UCSD-AML1 (cell line): Measurements from ENCODE around the gene TAF13.
A peak's percentile ranks its signal among the peaks of the same experiment; 100 is the strongest.
"Not testable (repeated sequence)": the region's sequence is repeated elsewhere in the genome, so short reads cannot be mapped to it uniquely, and the experiment has no call there.

ENCODE experiments used
- DNase-seq: peaks from one replicate; lab custom pipeline; 2025; ENCODE audit not compliant: unreplicated experiment; lab: John Stamatoyannopoulos, UW

The TAF13 gene

DNA sequence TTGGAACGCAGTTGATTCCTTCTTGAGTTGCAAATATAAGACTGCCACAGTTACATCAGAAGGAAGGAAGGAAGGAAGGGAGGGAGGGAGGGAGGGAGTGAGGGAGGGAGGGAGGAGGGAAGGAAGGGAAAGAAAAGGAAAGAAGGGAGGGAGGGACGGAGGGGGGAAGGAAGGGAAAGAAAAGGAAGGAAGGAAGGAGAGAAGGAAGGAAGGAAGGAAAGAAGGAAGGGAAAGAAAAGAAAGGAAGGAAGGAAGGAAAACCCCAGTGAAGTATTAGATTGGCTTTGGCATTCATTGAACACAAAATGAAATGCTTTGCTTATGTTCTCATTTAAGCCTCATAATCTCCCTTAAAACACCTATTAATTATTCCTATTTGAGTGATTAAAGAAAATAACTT, 27.5 kb downstream of the TAF13 start:
- DNase-seq = no peak

DNA sequence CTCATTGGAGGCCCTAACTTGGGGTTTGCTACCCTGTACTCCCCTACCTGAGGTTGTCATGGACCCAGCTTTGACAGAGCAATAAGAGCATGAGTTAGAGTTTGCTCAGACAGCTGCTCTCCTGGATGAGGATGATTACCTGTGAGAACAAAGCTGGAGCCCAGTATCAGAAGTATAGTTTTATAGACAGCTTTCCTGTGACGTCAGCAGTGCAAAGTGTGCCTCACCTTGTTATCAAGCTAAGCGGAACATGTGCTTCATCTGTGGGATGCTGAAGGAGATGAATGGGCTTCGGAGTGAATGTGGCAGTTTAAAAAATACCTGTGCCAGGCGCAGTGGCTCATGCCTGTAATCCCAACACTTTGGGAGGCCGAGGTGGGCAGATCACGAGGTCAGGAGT, 28.5 kb downstream of the TAF13 start:
- no peak for DNase-seq

DNA sequence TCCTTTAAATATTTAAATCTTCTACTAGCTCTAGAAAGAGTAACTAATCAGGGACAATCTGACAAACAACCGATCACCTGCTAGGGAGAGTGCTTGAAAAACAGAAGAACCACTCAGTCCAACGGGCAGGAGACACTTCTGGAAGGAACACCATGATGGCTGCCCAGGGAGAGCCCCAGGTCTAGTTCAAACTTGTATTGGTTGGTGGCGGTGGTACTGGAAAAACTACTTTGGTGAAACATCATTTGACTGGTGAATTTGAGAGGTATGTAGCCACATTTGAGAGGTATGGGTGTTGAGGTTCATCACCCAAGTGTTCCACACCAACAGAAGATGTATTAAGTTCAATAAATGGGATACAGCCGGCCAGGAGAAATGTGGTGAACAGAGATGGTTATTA, 29.1 kb downstream of the TAF13 start:
- DNase-seq = no peak

DNA sequence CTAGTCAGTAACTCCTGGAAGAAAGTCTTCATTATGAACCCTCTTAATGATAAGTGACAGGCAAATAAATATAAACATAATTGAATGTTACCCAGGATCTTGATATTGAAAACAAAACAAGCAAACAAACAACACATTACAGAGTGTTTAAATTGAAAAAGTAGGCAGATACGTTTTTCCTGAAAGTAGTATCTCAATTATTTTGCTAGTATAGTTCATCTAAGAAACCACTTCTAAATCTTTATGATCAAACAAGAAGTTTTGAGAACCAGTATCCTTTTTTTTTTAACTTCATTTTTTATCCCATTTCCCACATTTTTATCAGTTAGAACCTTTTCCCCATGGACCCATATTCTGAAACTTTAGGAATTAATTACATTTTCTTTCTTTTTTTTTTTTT, 30.2 kb downstream of the TAF13 start:
- DNase-seq = no peak

DNA sequence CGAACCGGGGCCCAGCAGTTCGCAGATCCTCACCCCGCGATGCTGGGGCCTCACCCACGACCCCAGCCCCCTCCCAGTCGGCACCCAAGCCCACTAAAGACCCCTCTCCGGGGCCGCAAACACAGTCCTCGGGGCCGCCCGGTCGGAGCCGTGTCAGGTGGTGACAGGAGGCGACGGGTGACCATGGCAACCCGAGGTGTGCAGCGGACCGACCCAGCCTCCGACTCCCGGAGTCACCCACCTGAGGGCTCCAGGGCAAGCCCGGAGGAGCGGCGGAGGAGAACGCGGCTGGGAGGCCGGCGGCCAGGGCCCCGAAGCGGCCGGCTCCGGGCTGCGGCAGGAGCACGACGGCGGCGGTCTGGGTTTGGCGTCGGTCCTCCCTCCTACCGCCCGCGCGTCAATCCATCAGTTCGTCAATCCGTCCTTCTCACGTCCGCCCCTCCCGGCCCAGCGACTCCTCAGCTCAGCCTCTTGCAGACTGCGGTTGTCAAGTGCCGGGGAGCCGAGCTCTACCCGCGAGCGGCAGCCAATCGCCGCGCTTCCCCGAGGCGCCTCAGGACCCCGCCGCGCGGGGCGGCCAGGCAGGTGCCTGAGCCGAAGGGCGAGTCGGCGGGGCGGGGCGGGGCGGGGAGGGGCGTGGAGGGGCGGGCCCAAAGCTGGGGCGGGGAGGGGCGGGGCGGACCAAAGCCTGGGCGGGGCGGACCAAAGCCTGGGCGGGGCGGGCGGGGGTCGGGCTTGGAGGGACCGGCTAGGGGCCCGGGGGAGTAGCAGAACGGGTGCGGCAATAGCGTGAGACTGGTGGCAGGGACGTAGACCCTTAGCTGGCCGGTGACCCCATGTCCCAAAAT, 34.0 kb downstream of the TAF13 start, which contains the start of gene WDR47:
Gene WDR47, minus strand, starts transcription at position 482 of the 848 bp plus-strand sequence. CDS start 18,590 bp downstream, outside the sequence.
- DNase-seq = peak; percentile 96

DNA sequence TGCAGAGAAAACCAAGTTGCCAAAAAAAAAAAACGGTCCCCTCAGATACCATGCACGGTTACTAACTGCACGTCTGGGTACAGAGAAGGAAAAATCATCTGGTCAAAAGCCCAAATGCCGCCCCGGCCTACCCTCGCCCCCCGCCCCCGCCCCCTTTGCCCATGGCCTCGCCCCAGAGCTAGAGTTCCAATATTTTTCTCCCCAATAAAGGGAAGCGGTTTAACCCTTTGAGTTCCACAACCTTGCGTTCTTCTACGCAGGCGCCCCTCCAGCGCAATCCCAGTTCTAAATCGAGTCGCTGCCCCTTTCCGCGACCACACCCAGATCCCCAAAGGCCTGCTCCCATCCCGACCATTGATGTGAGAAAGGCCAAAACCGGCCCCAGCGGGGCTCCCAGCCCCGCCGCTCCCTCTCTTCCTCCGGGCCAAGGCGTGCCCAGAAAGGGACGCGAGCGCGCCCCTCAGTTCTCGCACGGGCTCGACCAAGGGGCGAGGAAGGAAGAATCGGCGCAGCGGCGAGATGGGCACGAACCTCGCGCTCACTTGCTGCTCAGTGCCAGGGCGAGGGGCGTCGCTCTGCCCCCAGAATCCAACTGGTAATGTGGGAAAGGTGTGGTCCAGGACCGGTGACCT, 34.7 kb downstream of the TAF13 start:
- peak; percentile 58 for DNase-seq

DNA sequence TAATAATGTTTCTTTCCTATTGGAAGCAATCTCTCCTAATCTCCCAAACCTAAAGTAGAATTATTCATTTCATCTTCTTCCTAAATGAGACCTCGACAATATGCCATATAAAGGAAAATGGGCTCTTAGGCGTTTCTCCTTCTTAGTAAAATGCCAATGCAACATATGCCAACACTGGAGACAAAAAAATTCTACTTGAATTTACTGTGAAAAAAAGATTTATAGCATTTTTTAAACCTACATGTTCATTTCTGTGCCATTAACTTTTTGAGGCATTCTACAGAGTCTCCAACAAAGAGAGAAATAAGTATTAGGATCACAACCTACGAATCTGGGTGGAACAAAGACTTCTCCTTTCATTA, 35.2 kb downstream of the TAF13 start:
- DNase-seq = no peak

DNA sequence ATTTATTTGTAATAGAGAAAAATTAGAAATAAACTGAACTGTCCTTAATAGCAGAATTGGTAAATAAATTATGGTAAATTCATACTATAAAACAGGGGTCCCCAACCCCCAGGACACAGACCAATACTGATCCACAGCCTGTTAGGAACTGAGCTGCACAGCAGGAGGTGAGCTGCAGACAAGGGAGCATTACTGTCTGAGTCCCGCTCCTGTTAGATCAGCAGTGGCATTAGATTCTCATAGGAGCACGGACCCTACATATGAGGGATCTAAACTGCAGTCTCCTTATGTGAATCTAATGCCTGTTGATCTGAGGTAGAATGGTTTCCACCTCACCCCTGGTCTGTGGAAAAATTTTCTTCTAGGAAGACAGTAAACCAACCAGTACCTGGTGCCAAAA, 41.4 kb downstream of the TAF13 start:
- no peak for DNase-seq

DNA sequence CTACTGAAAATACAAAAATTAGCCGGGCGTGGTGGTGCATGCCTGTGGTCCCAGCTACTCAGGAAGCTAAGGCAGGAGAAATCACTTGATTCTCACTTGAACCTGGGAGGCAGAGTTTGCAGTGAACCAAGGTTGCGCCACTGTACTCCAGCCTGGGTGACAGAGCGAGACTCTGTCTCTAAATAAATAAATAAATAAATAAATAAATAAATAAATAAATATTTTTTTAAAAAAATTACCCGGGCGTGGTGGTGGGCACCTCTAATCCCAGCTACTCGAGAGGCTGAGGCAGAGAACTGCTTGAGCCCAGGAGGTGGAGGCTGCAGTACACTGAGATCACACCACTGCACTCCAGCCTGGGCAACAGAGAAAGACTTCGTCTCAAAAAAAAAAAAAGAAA, 46.3 kb downstream of the TAF13 start:
- DNase-seq = not testable (repeated sequence)

DNA sequence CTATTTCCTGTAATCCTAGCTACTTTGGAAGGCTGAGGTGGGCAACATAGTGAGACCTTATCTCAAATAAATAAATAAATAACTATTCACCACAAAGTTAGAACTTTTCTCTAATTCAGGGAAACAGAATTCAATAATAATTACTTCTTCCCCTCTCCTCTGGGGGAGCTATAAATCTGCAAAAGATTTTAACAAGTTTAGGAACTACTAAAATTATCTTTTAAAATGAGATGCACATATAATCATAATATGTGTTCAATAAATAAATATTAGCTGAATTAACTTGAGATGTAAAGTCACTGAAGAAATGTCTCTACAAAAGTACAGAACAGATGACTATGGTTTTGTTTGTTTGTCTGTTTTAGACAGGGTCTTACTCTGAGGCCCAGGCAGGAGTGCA, 48.0 kb downstream of the TAF13 start:
- DNase-seq = no peak

DNA sequence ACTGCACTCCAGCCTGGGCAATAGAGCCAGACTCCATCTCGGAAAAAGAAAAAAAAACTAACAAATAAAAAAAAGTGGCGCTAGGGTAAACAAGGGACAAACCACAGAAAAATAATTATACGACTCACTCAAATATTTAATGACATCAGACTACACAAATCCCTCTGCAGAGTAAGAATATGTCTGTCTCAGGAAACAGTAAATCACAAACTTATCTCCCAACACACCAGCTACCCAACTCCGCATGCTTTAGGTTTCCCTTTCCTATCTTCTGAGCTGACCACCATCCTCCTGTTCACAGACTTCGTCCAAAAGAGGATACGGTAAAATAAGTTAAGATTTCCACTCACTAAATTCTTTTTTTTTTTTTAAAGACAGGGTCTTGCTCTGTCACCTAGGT, 50.1 kb downstream of the TAF13 start:
- no peak for DNase-seq

DNA sequence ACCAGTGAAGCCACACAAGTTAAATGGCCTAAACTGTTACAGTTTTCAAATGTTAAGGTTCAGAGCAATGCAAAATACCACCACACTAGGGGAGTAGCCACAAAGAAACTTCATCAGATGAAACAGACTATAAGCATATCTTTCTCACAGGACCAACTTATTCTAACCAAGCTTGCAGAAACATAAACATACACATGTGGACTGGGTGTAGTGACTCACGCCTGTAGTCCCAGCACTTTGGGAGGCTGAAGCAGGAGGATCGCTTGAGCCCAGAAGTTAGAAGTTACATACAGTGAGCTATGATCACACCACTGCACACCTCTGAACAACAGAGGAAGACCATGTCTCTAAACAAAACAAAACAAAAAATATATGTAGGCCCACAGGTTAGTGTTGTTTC, 51.2 kb downstream of the TAF13 start:
- no peak for DNase-seq

DNA sequence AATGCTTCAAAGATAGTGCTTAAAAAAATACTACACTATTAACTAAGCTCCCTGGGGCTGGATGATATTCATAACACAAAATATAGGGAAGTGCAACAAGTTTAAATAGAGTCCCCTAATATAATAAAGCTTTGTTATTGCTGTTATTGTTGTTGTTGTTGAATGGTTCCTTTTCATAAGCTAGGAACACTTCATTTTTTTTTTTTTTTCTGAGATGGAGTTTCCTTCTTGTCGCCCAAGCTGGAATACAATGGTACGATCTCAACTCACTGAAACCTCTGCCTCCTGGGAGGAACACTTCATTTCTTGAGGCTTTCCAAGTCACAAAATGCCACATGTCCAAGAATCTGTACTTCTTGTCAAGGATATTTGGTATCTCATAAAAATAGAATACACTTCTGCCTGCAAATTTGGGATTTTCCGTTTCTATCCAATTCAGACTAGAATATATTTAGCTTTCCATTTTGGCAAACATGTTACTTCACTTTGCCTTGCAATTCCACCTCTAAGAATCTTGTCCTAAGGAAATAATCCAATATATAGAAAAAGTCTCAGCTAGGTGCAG, 55.0 kb downstream of the TAF13 start:
- no peak for DNase-seq

DNA sequence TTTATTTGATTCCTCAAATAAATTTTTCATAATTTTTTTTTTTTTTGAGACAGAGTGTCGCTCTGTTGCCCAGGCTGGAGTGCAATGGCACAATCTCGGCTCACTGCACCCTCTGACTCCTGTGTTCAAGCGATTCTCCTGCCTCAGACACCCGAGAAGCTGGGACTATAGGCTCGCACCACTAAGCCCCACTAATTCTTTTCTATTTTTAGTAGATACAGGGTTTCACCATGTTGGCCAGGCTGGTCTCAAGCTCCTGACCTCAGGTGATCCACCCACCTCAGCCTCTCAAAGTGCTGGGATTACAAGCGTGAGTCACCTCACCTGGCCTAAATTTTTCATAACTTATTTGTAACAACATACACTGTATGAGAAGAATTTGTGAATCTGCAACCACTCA, 58.1 kb downstream of the TAF13 start:
- DNase-seq = not testable (repeated sequence)

DNA sequence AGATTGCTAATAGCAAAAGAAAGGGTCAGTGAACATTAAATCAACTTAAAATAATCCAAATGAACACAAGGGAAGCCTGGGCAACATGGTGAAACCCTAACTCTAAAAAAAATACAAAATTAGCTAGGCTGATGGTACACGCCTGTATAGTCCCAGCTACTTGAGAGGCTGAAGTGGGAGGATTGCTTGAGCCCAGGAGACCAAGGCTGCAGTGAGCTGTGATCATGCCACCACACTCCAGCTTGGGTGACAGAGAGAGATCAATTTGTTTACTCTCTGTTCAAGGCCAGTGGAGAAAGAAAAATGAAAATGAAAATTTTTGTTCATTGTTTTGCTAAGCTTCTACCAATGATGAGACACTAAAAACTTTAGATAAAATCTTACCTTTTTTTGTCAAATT, 58.7 kb downstream of the TAF13 start:
- DNase-seq = no peak
